ENCODE measurements around the gene GSG1L.

GSG1L gene

GRCh38 chr16:28086186-28087139 lies 22.9 kb upstream of the GSG1L start:
- Mint-ChIP-seq H3K4me1 (peaks cover 3% of the 10 kb centered on the region), H3K27me3 (no peaks in the 10 kb centered on the region), H3K4me3 (no peak overlapping the region), H3K36me3 (ENCODE audit: low read depth) (no peaks in the 10 kb centered on the region), H3K27ac (no peak overlapping the region), H3K9me3 (no peaks in the 10 kb centered on the region)
- DNase-seq, result no peak
- no peak for ATAC-seq

GRCh38 chr16:28085389-28086171 lies 22.1 kb upstream of the GSG1L start:
- Mint-ChIP-seq H3K36me3 (ENCODE audit: low read depth) (no peaks in the 10 kb centered on the region), H3K27me3 (no peaks in the 10 kb centered on the region), H3K9me3 (no peaks in the 10 kb centered on the region), H3K27ac (no peak overlapping the region), H3K4me3 (no peak overlapping the region), H3K4me1 (peaks cover 1% of the 10 kb centered on the region)
- ATAC-seq, result no peak
- DNase-seq, result no peak

DNA sequence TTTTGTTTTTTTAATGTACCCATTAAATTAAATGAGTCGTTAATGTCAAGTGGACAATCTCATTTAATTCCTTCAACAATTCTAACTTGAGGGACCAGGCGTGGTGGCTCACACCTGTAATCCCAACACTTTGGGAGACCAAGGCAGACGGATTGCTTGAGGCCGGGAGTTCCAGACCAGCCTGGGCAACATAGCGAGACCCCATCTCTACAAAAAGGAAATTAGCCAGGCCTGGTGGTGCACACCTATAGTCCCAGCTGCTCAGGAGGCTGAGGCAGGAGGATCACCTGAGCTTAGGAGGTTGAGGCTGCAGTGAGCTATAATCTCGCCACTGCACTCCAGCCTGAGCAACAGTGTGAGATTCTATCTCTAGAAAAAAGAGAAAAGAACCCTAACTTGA lies 20.7 kb upstream of the GSG1L start:
- ATAC-seq, result no peak
- Mint-ChIP-seq H3K36me3 (ENCODE audit: low read depth) (no peaks in the 10 kb centered on the region), H3K27ac (no peak overlapping the region), H3K27me3 (no peaks in the 10 kb centered on the region), H3K9me3 (no peaks in the 10 kb centered on the region), H3K4me3 (no peak overlapping the region), H3K4me1 (no peaks in the 10 kb centered on the region)
- DNase-seq, result no peak

DNA sequence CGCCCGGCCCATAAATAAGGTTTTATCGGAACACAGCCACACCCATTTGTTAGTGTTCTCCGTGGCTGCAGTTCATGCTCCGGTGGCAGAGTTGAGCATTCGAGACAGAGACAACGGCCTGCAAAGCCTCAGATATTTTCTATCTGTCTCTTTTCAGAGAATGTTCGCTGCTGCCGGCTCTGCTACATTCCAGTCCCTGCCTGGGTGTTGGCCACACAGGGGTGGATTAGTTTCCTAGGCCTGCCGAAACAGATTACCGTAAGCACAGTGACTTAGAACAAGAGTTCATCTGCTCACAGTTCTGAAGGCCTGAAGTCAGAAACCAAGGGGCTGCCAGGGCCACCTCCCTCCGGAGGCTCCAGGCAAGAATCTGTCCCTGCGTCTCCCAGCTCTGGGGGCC lies 19.1 kb upstream of the GSG1L start:
- Mint-ChIP-seq H3K27me3 (no peaks in the 10 kb centered on the region), H3K4me1 (no peaks in the 10 kb centered on the region), H3K36me3 (ENCODE audit: low read depth) (no peaks in the 10 kb centered on the region), H3K4me3 (no peak overlapping the region), H3K9me3 (no peaks in the 10 kb centered on the region), H3K27ac (no peak overlapping the region)
- DNase-seq (no peak), ATAC-seq (no peak)

DNA sequence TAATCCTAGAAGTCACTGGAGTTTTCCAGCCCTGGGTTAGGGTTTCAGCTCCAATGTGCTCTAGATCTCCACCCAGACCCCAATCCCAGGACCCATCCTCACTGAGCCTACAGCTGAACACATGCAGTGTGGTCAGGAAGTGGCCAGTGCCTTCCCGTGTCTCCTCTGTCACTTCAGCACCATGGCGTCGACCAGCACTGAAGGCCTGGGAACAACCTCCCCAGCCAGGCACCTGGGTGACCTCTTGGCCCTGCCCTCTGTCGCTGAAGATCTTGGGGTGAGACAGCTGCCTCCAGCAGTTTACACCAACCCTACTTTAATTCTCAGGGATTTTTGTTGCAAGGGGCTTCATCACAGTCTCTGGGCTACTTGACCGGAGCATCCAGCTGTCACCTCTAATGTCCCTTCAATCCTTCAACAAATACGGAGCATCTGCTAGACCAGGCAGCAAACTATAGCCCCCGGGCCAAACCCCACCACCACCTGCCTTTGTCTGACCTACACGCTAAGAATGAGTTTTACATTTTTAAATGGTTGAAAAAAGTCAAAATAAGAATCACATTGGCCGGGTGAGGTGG lies 18.0 kb upstream of the GSG1L start:
- ATAC-seq, result no peak
- H3K36me3 Mint-ChIP-seq (ENCODE audit: low read depth), result no peaks in the 10 kb centered on the region
- H3K27me3 Mint-ChIP-seq, result no peaks in the 10 kb centered on the region
- DNase-seq, result no peak
- no peak overlapping the region for H3K4me3 Mint-ChIP-seq
- no peaks in the 10 kb centered on the region for H3K4me1 Mint-ChIP-seq
- no peak overlapping the region for H3K27ac Mint-ChIP-seq
- no peaks in the 10 kb centered on the region for H3K9me3 Mint-ChIP-seq

DNA sequence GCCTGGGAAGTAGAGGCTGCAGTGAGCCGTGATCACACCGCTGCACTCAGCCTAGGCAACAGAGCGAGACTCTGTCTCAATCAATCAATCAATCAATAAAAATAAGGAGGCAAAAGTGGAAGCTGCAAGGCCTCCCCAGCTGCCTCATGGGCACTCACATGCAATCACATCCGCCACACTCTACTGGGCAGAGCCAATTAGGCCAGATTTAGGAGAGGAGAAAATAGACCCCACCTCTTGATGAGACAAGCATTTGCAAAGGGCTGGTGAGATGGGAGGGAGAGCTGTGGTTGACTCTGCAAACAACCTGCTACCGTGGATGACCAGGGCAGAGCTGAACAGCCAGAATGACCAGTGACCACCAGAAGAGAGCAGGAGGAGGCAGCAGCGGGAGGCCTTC lies 14.7 kb upstream of the GSG1L start:
- Mint-ChIP-seq H3K9me3 (no peaks in the 10 kb centered on the region), H3K27me3 (no peaks in the 10 kb centered on the region), H3K4me3 (no peak overlapping the region), H3K4me1 (no peaks in the 10 kb centered on the region), H3K27ac (no peak overlapping the region), H3K36me3 (ENCODE audit: low read depth) (no peaks in the 10 kb centered on the region)
- no peak for ATAC-seq
- DNase-seq, result no peak

- ATAC-seq (no peak), DNase-seq (no peak)
- no peak overlapping the region for H3K4me3 Mint-ChIP-seq
- H3K9me3 Mint-ChIP-seq, result no peaks in the 10 kb centered on the region
- no peaks in the 10 kb centered on the region for H3K36me3 Mint-ChIP-seq (ENCODE audit: low read depth)
- no peaks in the 10 kb centered on the region for H3K4me1 Mint-ChIP-seq
- no peak overlapping the region for H3K27ac Mint-ChIP-seq
- no peaks in the 10 kb centered on the region for H3K27me3 Mint-ChIP-seq
Measured at GRCh38 chr16:28073836-28074235, 10.3 kb upstream of the GSG1L start.

GRCh38 chr16:28072087-28072486 lies 8.6 kb upstream of the GSG1L start:
- no peaks in the 10 kb centered on the region for H3K9me3 Mint-ChIP-seq
- H3K4me1 Mint-ChIP-seq, result no peaks in the 10 kb centered on the region
- no peak overlapping the region for H3K4me3 Mint-ChIP-seq
- DNase-seq, result no peak
- H3K27me3 Mint-ChIP-seq, result no peaks in the 10 kb centered on the region
- no peak for ATAC-seq
- no peaks in the 10 kb centered on the region for H3K36me3 Mint-ChIP-seq (ENCODE audit: low read depth)
- H3K27ac Mint-ChIP-seq, result no peak overlapping the region

DNA sequence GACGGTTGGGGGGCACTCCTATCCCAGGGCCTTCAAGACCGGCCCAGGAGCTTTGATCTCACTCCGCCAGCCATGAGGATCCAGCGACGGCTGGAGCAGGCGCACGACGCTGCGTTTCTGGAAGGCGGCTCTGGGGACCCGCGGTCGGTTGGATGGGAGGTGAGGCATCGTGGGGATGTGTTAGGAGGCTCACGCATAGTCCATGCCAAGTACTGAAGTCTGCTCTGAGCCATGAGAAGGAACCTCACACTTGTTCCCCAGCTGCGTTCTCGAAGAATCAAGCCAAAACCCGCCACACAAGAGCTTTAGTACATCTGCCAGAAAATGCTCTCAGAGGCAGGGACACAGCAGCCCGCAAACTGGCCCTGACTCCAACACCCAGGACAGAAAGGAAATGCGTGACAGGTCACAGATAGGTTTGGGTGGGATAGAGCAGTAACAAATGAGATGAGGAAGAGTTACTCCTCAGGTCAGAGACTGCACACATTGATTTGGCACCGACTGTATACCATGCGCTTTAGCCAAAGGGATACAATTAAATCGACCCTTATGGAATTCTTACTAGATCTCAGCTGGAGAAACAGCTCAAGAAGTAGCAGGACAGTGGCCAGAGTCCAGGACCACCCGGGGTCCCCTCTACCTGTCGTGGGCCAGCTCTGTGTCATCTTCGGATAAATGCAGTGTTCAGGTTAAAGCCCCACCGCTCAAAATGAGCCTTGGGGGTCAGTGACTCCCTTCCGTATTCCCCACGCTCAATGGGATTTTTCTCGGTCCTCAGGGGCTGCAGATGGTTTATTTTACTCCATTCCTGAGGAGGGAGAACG lies 6.7 kb upstream of the GSG1L start:
- ATAC-seq, result no peak
- no peak overlapping the region for H3K27ac Mint-ChIP-seq
- H3K4me1 Mint-ChIP-seq, result no peaks in the 10 kb centered on the region
- H3K36me3 Mint-ChIP-seq (ENCODE audit: low read depth), result no peaks in the 10 kb centered on the region
- DNase-seq, result no peak
- H3K9me3 Mint-ChIP-seq, result no peaks in the 10 kb centered on the region
- peaks cover 8% of the 10 kb centered on the region for H3K27me3 Mint-ChIP-seq
- no peak overlapping the region for H3K4me3 Mint-ChIP-seq

- peaks cover 19% of the 10 kb centered on the region for H3K27me3 Mint-ChIP-seq
- H3K4me3 Mint-ChIP-seq, result no peak overlapping the region
- no peaks in the 10 kb centered on the region for H3K36me3 Mint-ChIP-seq (ENCODE audit: low read depth)
- H3K4me1 Mint-ChIP-seq, result no peaks in the 10 kb centered on the region
- no peak overlapping the region for H3K27ac Mint-ChIP-seq
- H3K9me3 Mint-ChIP-seq, result no peaks in the 10 kb centered on the region
- ATAC-seq (no peak), DNase-seq (no peak)
Measured at GRCh38 chr16:28068976-28069375, 5.5 kb upstream of the GSG1L start.

DNA sequence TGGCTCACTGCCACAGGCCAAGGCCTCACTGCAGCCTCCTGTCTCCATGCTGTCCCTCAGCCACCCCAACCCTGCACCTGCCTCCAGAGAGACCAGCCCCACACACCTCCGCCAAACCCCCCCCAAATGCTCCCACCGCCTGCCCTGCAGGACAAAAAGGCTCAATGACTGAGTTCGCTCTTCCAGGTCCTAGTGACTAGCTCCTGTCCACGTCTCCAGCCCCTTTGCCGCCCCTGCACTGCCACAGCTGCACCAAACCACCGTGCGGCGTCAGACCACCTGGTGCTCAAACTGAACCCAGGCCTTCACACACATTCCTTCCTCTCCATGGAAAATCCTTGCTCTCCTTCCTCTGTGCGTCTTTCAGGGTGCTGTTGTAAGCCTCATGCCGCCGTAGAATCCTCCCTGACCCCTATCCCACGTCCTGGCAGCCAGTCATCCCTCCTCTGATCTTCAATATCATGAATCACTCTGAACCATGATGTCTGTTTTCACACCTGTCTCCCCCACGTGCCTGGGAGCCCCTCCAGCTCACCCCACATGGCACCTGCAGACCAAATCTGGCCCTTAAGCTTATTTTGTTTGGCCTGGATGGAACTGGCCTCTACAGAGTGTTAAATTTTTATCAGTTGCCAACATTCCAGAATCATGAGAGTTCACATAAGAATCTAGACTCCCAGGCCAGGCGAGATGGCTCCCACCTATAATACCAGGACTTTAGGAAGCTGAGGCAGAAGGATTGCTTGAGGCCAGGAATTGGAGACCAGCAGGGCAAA lies 4.3 kb upstream of the GSG1L start:
- peaks cover 21% of the 10 kb centered on the region for H3K27me3 Mint-ChIP-seq
- no peaks in the 10 kb centered on the region for H3K9me3 Mint-ChIP-seq
- ATAC-seq (no peak), DNase-seq (no peak)
- no peaks in the 10 kb centered on the region for H3K36me3 Mint-ChIP-seq (ENCODE audit: low read depth)
- no peaks in the 10 kb centered on the region for H3K4me1 Mint-ChIP-seq
- no peak overlapping the region for H3K4me3 Mint-ChIP-seq
- H3K27ac Mint-ChIP-seq, result no peak overlapping the region

DNA sequence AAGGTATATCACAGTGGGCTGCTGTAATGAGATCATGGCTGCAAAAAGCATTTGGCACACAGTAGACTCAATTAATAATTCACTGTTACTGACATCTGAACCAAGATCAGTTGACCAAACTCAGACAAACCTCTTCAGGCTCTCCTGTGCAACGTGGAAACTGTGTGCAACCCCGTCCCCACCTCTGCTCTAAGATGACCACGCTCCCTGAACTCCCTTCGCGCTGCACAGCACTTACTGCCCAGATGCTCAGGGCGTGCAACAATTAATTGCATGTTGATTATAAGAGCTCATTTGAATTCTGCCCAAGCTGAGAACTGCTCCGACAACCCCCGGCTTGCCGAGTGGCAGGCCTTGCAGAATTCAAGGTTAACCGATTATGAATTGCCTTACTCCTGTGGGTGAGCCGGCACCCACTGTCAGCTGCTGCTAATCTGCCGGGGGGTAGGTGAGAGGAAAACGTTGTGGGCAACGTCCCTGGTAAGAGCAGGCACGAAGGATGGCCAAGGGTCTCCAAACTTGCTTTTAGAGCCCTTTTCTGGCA lies 1.3 kb upstream of the GSG1L start:
- no peaks in the 10 kb centered on the region for H3K9me3 Mint-ChIP-seq
- no peaks in the 10 kb centered on the region for H3K4me1 Mint-ChIP-seq
- H3K4me3 Mint-ChIP-seq, result no peak overlapping the region

DNA sequence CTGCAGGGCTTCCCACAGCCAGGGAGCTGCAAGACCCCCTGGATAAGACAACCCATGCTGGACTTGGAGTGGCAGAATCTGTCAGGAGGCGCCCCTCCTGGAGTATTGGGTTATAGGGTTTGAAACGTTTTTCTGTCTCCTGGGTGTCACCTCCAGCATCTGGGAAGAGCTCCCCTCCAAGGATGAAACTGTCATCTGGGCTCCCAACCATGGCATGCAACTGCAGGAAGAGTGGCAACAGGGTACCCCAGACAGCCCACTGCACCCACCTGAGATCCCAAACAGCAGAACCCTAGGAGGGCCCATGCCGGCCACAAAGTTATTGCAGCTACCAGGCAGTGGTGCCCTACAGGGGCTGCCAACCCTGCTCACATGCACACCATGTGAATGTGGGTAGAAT lies 636 bp upstream of the GSG1L start:
- ATAC-seq (no peak), DNase-seq (no peak)
- Mint-ChIP-seq H3K4me3 (no peak overlapping the region), H3K36me3 (ENCODE audit: low read depth) (no peaks in the 10 kb centered on the region), H3K4me1 (no peaks in the 10 kb centered on the region), H3K9me3 (no peaks in the 10 kb centered on the region), H3K27me3 (peaks cover 49% of the 10 kb centered on the region), H3K27ac (no peak overlapping the region)

More for the DNA sequence above, 1.3 kb upstream of the GSG1L start:
- no peak for DNase-seq
- no peak overlapping the region for H3K27ac Mint-ChIP-seq
- peaks cover 43% of the 10 kb centered on the region for H3K27me3 Mint-ChIP-seq
- H3K36me3 Mint-ChIP-seq (ENCODE audit: low read depth), result no peaks in the 10 kb centered on the region
- no peak for ATAC-seq
